K562 (cell line): ENCODE data around the gene LTBP1. TPM values are rescaled to one million over a fixed set of nuclear protein-coding genes. Genes with fewer than 3 reads are reported as not detected.

ENCODE experiments used
- ARNT ChIP-seq, 2 experiments: fragments of 450-650 bp; IDR thresholded peaks; 2 replicates each; pipeline ENCODE4 v1.6.1; 2016; ENCODE audit warnings: mild to moderate bottlenecking in 1 of 2
- BRF1 ChIP-seq: IDR thresholded peaks from 3 replicates; pipeline ENCODE4 v1.6.1; 2011; ENCODE audit warnings: borderline replicate concordance, mild to moderate bottlenecking; ENCODE audit not compliant: insufficient read length; ENCODE audit errors: extremely low read depth
- CBX5 ChIP-seq: IDR thresholded peaks from 2 replicates; pipeline ENCODE4 v1.6.1; 2014; ENCODE audit warnings: low read depth, borderline replicate concordance
- CCAR2 ChIP-seq: fragments of 200-400 bp; formaldehyde crosslinking; IDR thresholded peaks from 2 replicates; pipeline ENCODE4 v1.6.1; 2017; ENCODE audit warnings: mild to moderate bottlenecking, low read depth, low read length
- EHMT2 ChIP-seq: fragments of 450-650 bp; IDR thresholded peaks from 2 replicates; pipeline ENCODE4 v1.6.1; 2018; ENCODE audit warnings: antibody characterized with exemption
- FOXK1 ChIP-seq: sonication (generic); formaldehyde crosslinking; IDR thresholded peaks from 2 replicates; pipeline ENCODE4 v1.8.0; 2022; ENCODE audit warnings: missing genetic modification reagents, mild to moderate bottlenecking, borderline replicate concordance
- KDM5B ChIP-seq: fragments of 200-600 bp; sonication (generic); IDR thresholded peaks from 2 replicates; pipeline ENCODE4 v1.6.1; 2012; ENCODE audit warnings: low read depth, mild to moderate bottlenecking, moderate library complexity, low read length, control low read depth, inconsistent platforms; ENCODE audit not compliant: insufficient replicate concordance
- NCOA1 ChIP-seq: fragments of 450-650 bp; IDR thresholded peaks from 2 replicates; pipeline ENCODE4 v1.6.1; 2016; ENCODE audit warnings: low read depth
- NFATC3 ChIP-seq: fragments of 450-650 bp; IDR thresholded peaks from 2 replicates; pipeline ENCODE4 v1.6.1; 2017; ENCODE audit warnings: mild to moderate bottlenecking
- NFXL1 ChIP-seq: fragments of 450-650 bp; formaldehyde crosslinking; IDR thresholded peaks from 2 replicates; pipeline ENCODE4 v1.4.0; 2021; ENCODE audit warnings: mild to moderate bottlenecking
- POLR2AphosphoS5 ChIP-seq: IDR thresholded peaks from 2 replicates; pipeline ENCODE4 v1.6.1; 2011; ENCODE audit warnings: mild to moderate bottlenecking, low read depth, low read length, moderate library complexity; ENCODE audit not compliant: control insufficient read depth, insufficient read depth
- RBBP5 ChIP-seq: fragments of 200-600 bp; sonication (generic); IDR thresholded peaks from 2 replicates; pipeline ENCODE4 v1.6.1; 2012; ENCODE audit warnings: borderline replicate concordance, mild to moderate bottlenecking, low read length, control low read depth, inconsistent platforms; ENCODE audit not compliant: insufficient read depth, poor library complexity, severe bottlenecking
- RERE ChIP-seq: sonication (generic); formaldehyde crosslinking; IDR thresholded peaks from 2 replicates; pipeline ENCODE4 v1.8.0; 2023; ENCODE audit warnings: missing genetic modification reagents, mild to moderate bottlenecking, borderline replicate concordance
- SIN3B ChIP-seq: fragments of 450-650 bp; IDR thresholded peaks from 2 replicates; pipeline ENCODE4 v1.6.1; 2017; ENCODE audit warnings: low read depth, mild to moderate bottlenecking, moderate library complexity
- SMARCA5 ChIP-seq: fragments of 450-650 bp; IDR thresholded peaks from 2 replicates; pipeline ENCODE4 v1.6.1; 2016
- SOX6 ChIP-seq: fragments of 450-650 bp; IDR thresholded peaks from 2 replicates; pipeline ENCODE4 v1.6.1; 2014; ENCODE audit warnings: mild to moderate bottlenecking
- TBP ChIP-seq: optimal IDR thresholded peaks from 2 replicates; pipeline ENCODE3; 2011; ENCODE audit warnings: low read depth, low read length, improper control_type of control experiment
- TEAD1 ChIP-seq, 2 experiments: fragments of 450-650 bp in 1 of 2; sonication (generic) in 1 of 2; formaldehyde crosslinking; IDR thresholded peaks; 2 replicates each; pipeline versions ENCODE4 v1.4.0 to v1.8.0; 2020 to 2022; ENCODE audit warnings: mild to moderate bottlenecking in 2 of 2, missing genetic modification reagents in 1 of 2
- ZBTB34 ChIP-seq: fragments of 250-450 bp; sonication (Bioruptor Pico); IDR thresholded peaks from 2 replicates; pipeline ENCODE4 v1.8.0; 2021; ENCODE audit warnings: mild to moderate bottlenecking, moderate library complexity
- ZBTB7A ChIP-seq: IDR thresholded peaks from 2 replicates; pipeline ENCODE4 v1.6.1; 2011; ENCODE audit warnings: low read depth, mild to moderate bottlenecking, low read length, moderate library complexity, borderline replicate concordance; ENCODE audit not compliant: control insufficient read depth
- ZFPM2 ChIP-seq: fragments of 250-450 bp; sonication (Bioruptor Pico); IDR thresholded peaks from 2 replicates; pipeline ENCODE4 v1.5.1; 2022; ENCODE audit warnings: mild to moderate bottlenecking
- ZFX ChIP-seq: sonication (generic); formaldehyde crosslinking; IDR thresholded peaks from 2 replicates; pipeline ENCODE4 v1.8.0; 2022; ENCODE audit warnings: mild to moderate bottlenecking, missing genetic modification reagents, moderate library complexity
- ZNF408 ChIP-seq: fragments of 250-450 bp; sonication (Bioruptor Pico); IDR thresholded peaks from 2 replicates; pipeline ENCODE4 v1.4.0; 2020; ENCODE audit warnings: low read depth, mild to moderate bottlenecking, moderate library complexity
- polyA plus RNA-seq, 8 experiments: library from polyadenylated mRNA; depleted of rRNA in 4 of 8; stranded (reverse) in 5 of 8; unstranded in 3 of 8; fragments of >200 nt; fragmentation: Nextera tagmentation in 2 of 8; fragmentation: Illumina TruSeq in 1 of 8; extraction: Ambion mirVana in 2 of 8; extraction: Trizol in 1 of 8; gene quantifications; 2 replicates each; pipeline versions ENCODE4 v1.2.1 to v1.2.3, GENCODE V29; 2011 to 2014; ENCODE audit warnings: inconsistent platforms in 1 of 8, missing spikeins in 1 of 8
- total RNA-seq, 7 experiments: library from RNA; depleted of rRNA in 6 of 7; stranded (reverse); fragments of >200 nt in 6 of 7; fragmentation: Illumina TruSeq in 2 of 7; extraction: Trizol in 2 of 7; gene quantifications; 2 replicates each; pipeline versions ENCODE4 v1.2.1 to v1.2.3, GENCODE V29; 2011 to 2021; ENCODE audit warnings: low replicate concordance in 1 of 7

Gene LTBP1
- total and polyA plus RNA-seq, 9 of the 15 experiments (the other 6 are each of a cell fraction or from before 2014, with no cell fraction given): 3.6 to 16.4 (median 8.5) TPM

DNA sequence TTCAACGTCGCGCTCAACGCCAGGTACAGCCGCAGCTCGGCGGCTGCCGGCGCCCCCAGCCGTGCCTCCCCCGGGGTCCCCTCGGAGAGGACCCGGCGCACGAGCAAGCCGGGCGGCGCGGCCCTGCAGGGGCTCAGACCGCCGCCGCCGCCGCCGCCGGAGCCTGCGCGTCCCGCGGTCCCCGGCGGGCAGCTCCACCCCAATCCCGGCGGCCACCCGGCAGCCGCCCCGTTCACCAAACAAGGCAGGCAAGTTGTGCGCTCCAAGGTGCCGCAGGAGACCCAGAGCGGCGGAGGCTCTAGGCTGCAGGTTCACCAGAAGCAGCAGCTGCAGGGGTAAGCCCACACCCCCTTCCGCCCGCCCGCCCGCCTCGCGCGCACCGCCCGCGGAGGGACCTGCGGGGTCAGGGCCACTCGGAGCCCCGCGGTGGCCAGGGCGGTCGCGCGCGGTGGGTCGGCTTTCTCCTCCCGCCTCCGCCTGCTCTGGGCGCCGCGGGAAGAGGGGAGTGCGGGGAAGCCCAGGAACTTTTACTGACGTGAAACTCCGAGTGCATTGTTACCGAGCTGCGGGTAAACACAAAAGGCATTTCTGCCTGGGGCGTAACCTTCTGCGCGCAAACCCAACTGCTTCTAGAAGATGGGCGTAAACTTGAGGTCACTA is 861 bp downstream of the LTBP1 start (continued):
- TF ChIP-seq ZBTB34 (CRISPR knock-in tag): no peak
- TF ChIP-seq ZFPM2: no peak
- TF ChIP-seq ZNF408 (CRISPR knock-in tag): no peak
- peak; percentile 46; the same call in 1 of the 2 replicates for TF ChIP-seq ZBTB7A
- TF ChIP-seq EHMT2: no peak
- no peak for TF ChIP-seq CBX5
- no peak for TF ChIP-seq POLR2AphosphoS5
- TF ChIP-seq SMARCA5: no peak
- TF ChIP-seq BRF1: no peak
- no peak for TF ChIP-seq NCOA1
- no peak for TF ChIP-seq ARNT (IDR thresholded peaks at IDR 0.05)
- peak; percentile 47; the same call in 1 of the 2 replicates for TF ChIP-seq SIN3B
- TF ChIP-seq TEAD1 (CRISPR knock-in tag; IDR thresholded peaks at IDR 0.05): peak in 1 of 2 experiments; percentile 61; a peak in 1 of 4 replicates
- peak; percentile 46 for TF ChIP-seq KDM5B
- 0 out of 2 replicates have a peak, but pooled peaks have one; percentile 20 for TF ChIP-seq SOX6
- TF ChIP-seq RERE: no peak
- TF ChIP-seq RBBP5: peak; percentile 52
- TF ChIP-seq ZFX (CRISPR knock-in tag): peak; percentile 44; the same call in 1 of the 2 replicates
- no peak for TF ChIP-seq NFXL1 (CRISPR knock-in tag)
- no peak for TF ChIP-seq FOXK1 (CRISPR knock-in tag)
- TF ChIP-seq NFATC3: no peak
- TF ChIP-seq TBP: peak; percentile 16
- no peak for TF ChIP-seq CCAR2
